ENCODE results near the gene IFITM5.
"Not testable (repeated sequence)": the region's sequence is repeated elsewhere in the genome, so short reads cannot be mapped to it uniquely, and the experiment has no call there.

The IFITM5 gene

DNA sequence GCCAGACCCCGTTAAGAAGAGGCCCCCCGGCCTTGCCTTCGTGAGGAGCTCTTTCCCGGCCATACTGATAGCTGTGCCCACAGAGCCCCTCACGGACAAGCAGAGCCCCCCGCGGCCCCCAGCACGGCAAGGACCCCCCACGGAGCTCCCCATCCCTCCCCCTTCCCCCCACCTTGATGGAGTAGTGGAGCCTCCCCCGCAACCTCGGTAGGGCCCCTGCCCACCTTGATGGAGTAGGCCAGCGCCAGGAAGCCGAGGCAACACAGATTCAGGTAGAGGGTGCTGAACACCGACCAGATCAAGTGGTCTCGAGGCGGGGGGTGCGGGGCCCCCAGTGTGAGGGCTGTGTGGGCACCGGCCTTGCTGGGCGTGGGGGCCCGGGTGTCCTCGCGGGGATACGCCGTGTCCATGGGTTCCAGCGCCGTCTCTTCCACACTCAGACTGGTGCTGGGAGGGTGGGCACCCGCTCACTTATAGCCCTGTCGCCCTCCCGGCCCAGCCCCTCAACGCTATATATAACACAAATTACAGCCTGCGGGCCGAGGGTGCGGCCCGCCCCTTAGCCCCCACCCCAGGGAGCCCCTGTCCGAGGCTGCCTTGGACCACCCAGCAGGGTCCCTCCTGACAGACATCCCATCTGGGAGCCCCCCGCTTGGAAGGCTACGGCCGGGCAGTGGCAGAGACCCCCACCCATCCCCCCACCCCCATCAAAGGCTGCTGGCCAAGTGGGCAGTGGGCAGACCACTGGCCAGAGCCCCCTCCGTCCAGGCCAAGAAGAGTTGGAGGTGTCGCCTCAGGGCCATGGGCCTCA is at the start of gene IFITM5:
TSS of gene IFITM5 (minus strand) at position 446 of the 811 bp plus-strand sequence. CDS start at position 410, 36 bp downstream.
- no peak for DNase-seq

GRCh38 chr11:346529-346928 is 47.2 kb upstream of the IFITM5 start:
- no peak for DNase-seq

- DNase-seq: no peak
Observed at GRCh38 chr11:344836-345578, 45.7 kb upstream of the IFITM5 start.

- no peak for DNase-seq
Observed at GRCh38 chr11:342328-342727, 43.0 kb upstream of the IFITM5 start.

DNA sequence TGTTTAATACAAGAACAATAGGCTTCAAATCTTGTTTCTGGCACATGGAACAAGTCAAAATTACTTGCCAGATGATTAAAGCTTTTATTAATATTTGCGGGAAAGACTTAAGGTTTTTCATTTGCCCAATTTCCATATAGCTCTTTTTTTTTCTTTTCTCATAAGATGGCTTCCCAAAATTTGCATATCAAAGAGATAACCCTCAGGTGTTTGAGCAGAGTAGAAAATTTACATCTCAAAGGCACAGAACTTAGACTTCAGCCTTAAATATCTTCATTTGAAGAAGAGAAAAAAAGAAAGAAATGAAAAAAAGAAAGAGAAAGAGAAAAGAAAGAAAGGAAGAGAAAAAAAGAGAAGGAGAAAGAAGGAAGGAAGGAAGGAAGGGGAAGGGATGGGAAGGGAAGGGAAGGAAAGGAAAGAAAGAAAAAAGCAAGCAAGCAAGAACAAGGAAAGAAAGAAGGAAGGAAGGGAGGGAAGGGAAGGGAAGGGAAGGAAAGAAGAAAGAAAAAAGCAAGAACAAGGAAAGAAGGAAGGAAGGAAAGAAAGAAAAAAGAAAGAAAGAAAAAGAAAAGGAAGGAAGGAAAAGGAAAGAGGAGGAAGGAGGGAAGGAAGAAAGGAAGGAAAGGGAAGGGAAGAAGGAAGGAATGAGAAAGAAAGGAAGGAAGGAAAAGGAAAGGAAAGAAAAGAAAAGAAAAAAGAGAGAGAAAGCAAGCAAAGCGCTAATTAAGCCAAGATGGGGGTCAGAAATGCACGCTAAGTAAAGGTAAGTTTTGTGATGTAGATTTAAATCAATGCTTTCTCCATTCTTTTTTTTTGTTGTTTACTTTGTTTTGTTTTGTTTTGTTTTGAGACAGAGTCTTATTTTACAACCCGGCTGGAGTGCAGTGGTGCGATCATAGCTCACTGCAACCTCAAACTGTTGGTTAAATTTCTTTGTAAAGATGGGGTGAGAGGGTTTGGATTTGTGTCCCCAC is 41.5 kb upstream of the IFITM5 start:
- no peak for DNase-seq

DNA sequence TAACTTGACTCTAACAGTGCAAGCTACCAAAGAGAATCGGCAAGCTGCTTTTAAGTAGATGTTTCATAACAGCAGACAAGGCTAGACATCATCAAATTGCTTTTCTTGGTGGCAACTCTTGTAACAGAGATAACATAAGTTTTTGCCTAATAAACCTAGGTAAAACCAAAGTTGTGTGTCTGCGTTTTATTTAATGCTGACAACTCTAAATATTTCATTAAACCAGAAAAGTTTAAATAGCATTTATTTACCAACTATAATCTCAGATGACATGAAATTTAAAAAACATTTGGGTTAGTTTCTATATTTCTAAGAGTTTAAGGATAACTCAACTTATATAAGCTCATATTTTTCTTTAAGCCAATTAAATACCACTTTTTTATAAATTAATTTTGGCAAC is 40.6 kb upstream of the IFITM5 start:
- no peak for DNase-seq

- no peak for DNase-seq
Observed at GRCh38 chr11:337711-338110, 38.4 kb upstream of the IFITM5 start.

- no peak for DNase-seq
Observed at GRCh38 chr11:336659-337198, 37.4 kb upstream of the IFITM5 start.

DNA sequence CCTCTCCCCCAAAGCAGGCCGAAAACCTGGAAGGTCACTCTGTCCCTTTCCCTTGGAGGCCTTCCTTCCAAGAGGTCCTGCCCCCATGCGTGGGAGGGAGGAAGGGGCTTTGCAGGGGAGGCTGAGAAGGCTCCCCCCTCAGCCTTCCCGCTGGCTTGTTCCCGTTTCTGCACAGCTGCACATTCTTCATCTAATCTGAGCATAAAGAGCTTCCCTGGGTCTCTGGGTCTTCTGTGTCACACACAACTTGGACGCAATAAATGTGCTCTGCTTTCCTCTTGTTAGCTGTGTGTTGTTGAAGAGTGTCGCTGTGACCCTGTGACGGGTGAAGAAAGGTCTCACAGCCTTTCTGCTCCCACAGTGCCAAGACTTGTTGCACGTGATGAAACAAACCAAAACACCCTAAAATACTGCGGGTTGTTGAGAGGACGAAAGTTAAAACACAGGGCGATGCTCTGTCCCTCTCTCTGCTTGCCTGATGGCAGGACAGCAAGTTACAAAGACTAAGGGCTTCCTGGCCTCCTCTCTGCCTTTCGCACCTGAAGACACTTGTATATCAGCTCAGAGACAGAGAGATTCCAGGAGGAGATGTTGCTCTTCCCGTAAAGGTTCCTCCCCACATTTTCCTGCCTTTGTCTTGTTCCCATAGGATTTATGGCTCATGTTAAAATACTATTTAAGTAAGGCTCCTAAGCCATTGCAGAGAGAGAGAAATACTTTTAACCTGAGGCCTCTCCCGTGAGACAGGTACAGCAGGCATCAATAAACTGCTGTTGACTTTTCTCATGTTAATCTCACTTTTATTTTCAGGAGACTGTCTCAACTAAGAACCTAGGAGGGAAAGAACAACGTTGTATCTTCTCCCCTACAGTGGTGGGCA is 36.7 kb upstream of the IFITM5 start:
- DNase-seq: no peak

DNA sequence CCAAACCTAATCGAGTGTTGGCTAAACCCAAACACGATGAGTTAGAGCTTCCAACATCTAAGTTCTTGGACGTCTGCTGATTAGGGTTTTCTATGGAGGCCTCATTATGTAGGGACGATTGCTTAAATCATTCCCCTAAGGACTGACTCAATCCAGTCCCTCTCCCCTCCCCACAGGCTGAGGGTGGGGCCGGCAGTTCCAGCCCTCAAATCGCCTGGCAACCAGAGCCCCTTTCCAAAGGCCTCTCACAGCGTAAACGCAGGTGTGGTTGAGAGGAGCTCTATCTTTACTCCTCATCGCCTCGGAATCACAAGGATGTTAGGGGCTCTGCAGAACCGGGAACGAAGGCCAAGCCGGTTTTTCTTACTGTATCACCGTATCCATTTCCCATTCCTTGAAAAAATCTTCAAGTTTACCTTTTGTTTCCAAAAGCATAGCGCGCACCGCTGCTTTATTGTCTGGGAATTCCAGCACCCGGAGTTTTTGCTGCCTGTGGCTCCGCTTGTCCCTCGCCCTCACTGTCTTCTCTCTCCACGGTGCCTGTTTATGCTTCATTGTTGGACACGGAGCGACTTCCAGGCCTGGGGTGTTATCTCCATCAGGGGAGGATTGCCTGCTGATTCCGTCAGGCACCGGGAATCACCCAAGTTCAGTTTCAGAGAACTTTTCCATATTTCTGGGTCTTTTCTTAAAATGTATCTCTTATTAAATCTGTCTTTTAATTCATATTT is 35.1 kb upstream of the IFITM5 start:
- DNase-seq: no peak

DNA sequence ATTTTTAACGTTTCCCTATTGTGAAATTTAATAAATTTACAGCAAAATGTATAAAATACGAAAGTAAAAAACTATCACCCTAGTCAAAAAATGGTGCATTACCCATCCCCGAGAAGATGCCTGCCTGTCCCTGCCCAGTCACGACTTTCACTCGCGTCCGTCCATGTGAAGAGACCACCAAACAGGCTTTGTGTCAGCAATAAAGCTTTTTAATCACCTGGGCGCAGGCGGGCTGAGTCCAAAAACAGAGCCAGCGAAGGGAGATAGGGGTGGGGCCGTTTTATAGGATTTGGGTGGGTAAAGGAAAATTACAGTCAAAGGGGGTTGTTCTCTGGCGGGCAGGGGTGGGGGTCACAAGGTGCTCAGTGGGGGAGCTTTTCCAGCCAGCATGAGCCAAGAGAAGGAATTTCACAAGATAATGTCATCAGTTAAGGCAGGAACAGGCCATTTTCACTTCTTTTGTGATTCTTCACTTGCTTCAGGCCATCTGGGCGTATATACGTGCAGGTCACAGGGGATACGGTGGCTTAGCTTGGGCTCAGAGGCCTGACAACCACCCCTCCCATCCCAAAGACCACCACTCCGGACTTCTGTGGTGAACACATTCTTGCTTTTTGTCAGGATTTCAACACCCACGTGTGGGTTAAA is 34.4 kb upstream of the IFITM5 start:
- DNase-seq: not testable (repeated sequence)

GRCh38 chr11:332651-333480 is 33.5 kb upstream of the IFITM5 start:
- DNase-seq: no peak

DNA sequence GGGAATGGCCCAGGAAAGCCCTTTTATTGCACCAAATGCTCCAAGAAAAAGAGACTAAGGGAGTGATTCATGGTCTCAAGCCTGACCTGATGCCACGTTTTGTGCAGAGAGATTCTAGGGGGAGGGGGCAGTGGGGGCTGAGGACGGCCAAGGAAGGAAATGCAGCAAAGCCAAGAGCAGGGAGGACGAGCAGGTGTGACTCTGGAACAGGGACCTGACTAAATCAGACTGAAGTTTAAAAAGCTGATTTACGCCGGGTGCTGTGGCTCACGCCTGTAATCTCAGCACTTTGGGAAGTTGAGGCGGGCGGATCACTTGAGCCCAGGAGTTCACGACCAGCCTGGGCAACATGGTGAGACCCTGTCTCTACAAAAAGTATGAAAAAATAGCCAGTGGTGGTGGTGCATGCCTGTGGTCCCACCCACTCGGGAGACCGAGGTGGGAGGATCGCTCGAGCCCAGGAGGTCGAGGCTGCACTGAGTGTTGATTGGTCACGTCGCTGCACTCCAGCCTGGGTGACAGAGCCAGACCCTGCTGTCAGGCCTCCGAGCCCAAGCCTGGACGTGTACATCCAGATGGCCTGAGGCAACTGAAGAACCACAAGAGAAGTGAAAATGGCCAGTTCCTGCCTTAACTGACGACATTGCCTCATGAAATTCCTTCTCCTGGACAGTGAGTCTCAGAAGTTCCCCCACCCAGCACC is 32.2 kb upstream of the IFITM5 start:
- no peak for DNase-seq

DNA sequence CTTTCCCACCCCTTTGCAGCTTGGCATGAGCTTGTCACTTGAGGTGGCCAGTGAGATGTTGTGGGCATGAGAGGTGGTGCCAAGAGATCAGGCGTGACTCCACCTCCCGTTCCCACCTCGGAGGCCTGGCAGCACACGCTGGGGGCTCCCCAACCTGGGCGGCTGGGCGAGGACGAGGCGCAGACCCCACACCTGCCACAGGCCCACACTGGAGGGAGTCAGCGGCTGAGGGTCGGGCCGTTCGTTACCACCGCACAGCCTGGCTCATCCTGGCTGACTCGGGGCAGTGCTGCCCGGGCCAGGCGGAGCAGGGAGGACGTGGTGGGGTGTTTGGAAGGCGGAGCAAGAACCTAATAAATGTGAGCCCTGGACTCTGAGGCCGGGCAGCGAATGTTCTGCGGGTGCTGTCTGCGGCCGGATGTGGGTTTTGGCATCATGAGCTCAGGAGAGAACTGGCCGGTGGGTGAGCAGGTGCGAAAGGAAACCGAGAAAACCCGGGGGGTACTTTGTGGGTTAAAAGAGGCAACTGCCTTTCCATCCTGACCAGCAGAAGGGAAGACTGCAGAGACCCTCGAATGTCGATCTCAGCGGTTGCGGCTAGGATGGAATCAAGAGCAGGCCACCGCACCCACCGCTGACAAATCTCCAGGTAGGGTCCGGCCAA is 31.5 kb upstream of the IFITM5 start:
- no peak for DNase-seq

DNA sequence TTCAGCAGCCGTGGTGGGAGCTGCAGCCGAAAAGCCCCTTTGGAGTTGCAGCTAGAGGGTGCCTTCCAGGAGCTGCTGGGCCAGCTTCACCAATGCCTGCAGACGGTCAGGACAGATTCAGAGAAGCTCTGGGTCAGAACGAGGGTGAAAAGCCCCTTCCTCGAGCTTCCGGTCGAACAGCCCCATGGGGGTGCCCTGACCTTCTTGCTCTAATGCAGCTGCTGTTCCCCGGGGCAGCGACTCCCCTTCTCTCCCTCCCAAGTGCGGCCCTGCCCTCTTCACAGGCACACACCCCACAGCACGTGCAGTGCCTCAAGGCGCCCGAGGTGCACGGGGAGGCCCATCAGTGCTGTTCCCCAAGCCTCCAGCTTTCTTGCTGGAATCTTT is 31.0 kb upstream of the IFITM5 start:
- DNase-seq: no peak

DNA sequence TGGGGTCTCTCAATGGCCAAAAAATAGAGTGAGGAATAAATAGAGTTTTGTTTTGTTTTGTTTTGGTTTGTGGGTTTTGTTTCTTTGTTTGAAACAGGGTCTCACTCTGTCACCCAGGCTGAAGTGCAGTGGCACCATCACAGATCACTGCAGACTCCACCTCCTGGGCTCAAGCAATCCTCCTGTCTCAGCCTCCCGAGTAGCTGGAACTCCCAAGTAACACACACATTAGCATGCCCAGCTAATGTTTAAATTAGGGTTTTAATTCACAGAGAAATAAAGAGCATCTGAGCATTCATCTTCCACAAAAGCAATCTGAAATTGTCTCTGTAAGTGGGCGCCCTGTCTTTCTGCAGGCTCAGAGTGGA is 30.5 kb upstream of the IFITM5 start:
- DNase-seq: no peak

GRCh38 chr11:328516-329100 is 29.3 kb upstream of the IFITM5 start:
- DNase-seq: not testable (repeated sequence)

GRCh38 chr11:328012-328411 is 28.7 kb upstream of the IFITM5 start:
- no peak for DNase-seq

All from SIG-M5 (cell line).